Ishikawa (cell line): ENCODE measurements around the gene RPL10A.

Source experiments
- EGR1 ChIP-seq: IDR thresholded peaks from 2 replicates; pipeline ENCODE4 v1.6.1; 2012
- NFIC ChIP-seq: IDR thresholded peaks from 2 replicates; pipeline ENCODE4 v1.6.1; 2012
- REST ChIP-seq: IDR thresholded peaks from 2 replicates; pipeline ENCODE4 v1.6.1; 2012; ENCODE audit warnings: low read depth, mild to moderate bottlenecking
- TAF1 ChIP-seq: IDR thresholded peaks from 2 replicates; pipeline ENCODE4 v1.6.1; 2012; ENCODE audit warnings: low read depth, mild to moderate bottlenecking

- no peak for TF ChIP-seq EGR1
- no peak for TF ChIP-seq REST
- TF ChIP-seq TAF1, result no peak
- no peak for TF ChIP-seq NFIC
Measured at GRCh38 chr6:35483062-35483461, 14.9 kb downstream of the RPL10A start.
